Vagina (tissue), 2 donors: ENCODE data around the gene FOXRED2.

Experiments used
- POLR2A ChIP-seq, 2 donors: fragments of 450-650 bp; IDR thresholded peaks; one replicate each; pipeline ENCODE4 v1.6.1; 2017; ENCODE audit warnings: antibody characterized with exemption in 2 of 2, mild to moderate bottlenecking in 2 of 2, moderate library complexity in 2 of 2
- POLR2AphosphoS5 ChIP-seq, 2 donors: sonication (generic); formaldehyde crosslinking; IDR thresholded peaks; one replicate each; pipeline ENCODE4 v1.9.0; 2017; ENCODE audit warnings: antibody characterized with exemption in 2 of 2, mild to moderate bottlenecking in 2 of 2, low read depth in 1 of 2; ENCODE audit not compliant: insufficient read depth in 1 of 2
- TF ChIP-seq, protein P1 (sequence below), 3 experiments: fragments of 450-650 bp in 2 of 3; fragments of 200-600 bp in 1 of 3; sonication (generic) in 1 of 3; IDR thresholded peaks; one replicate each; pipeline ENCODE4 v1.5.1; 2017 to 2019; ENCODE audit warnings: antibody characterized with exemption in 3 of 3, mild to moderate bottlenecking in 2 of 3, moderate library complexity in 2 of 3

DNA sequence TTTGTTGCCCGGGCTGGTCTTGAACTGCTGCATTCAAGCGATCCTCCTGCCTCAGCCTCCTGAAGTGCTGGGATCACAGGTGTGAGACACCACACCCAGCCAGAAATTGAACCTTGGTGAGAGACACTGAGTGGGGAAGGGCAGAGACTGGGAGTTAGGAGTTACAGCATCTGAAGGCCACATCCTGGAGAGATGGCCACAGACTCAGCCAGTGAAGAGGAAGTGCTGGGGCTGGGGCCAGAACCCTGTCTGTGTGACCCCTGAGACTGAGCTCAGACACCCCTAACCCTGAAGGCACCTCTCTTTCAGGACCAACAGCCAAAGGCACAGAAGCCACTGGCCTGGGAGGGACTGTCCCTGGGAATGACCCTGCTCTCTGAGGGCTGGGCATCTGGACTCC, 59.2 kb downstream of the FOXRED2 start:
- TF ChIP-seq, protein P1, sequence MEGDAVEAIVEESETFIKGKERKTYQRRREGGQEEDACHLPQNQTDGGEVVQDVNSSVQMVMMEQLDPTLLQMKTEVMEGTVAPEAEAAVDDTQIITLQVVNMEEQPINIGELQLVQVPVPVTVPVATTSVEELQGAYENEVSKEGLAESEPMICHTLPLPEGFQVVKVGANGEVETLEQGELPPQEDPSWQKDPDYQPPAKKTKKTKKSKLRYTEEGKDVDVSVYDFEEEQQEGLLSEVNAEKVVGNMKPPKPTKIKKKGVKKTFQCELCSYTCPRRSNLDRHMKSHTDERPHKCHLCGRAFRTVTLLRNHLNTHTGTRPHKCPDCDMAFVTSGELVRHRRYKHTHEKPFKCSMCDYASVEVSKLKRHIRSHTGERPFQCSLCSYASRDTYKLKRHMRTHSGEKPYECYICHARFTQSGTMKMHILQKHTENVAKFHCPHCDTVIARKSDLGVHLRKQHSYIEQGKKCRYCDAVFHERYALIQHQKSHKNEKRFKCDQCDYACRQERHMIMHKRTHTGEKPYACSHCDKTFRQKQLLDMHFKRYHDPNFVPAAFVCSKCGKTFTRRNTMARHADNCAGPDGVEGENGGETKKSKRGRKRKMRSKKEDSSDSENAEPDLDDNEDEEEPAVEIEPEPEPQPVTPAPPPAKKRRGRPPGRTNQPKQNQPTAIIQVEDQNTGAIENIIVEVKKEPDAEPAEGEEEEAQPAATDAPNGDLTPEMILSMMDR (IDR thresholded peaks at IDR 0.05) = no peak
- TF ChIP-seq POLR2AphosphoS5 (IDR thresholded peaks at IDR 0.05; ENCODE audit: insufficient read depth in 1 of 2, low read depth in 1 of 2) (no peak), POLR2A (IDR thresholded peaks at IDR 0.05) (no peak)
